Type B pancreatic cell (in vitro differentiated cells): ENCODE results near the gene MYO6. TPM values are rescaled to one million over a fixed set of nuclear protein-coding genes. Genes with fewer than 3 reads are reported as not detected.

Source experiments
- DNase-seq: peaks from one replicate; pipeline ENCODE4 v3.0.0; 2021; ENCODE audit warnings: mixed read lengths; ENCODE audit not compliant: unreplicated experiment; ENCODE audit errors: extremely low spot score
- H3K27ac Mint-ChIP-seq: 2 replicates; pipeline ENCODE4 v1.8.0; 2021; ENCODE audit warnings: mild to moderate bottlenecking, mixed read lengths
- H3K27me3 Mint-ChIP-seq: 2 replicates; pipeline ENCODE4 v1.8.0; 2021; ENCODE audit warnings: mixed read lengths
- H3K36me3 Mint-ChIP-seq: 2 replicates; pipeline ENCODE4 v1.8.0; 2021; ENCODE audit warnings: mixed read lengths
- H3K4me1 Mint-ChIP-seq: one replicate; pipeline ENCODE4 v1.8.0; 2021; ENCODE audit warnings: mixed read lengths; ENCODE audit not compliant: unreplicated experiment
- H3K4me3 Mint-ChIP-seq: 2 replicates; pipeline ENCODE4 v1.8.0; 2021; ENCODE audit warnings: mild to moderate bottlenecking, mixed read lengths
- H3K9me3 Mint-ChIP-seq: 2 replicates; pipeline ENCODE4 v1.8.0; 2021; ENCODE audit warnings: mixed read lengths
- CTCF ChIP-seq: fragments of 200-600 bp; sonication (generic); conservative IDR thresholded peaks from 2 replicates; pipeline ENCODE4 v1.5.0; 2021; ENCODE audit warnings: antibody characterized with exemption, mild to moderate bottlenecking
- total RNA-seq: library from RNA; stranded (reverse); gene quantifications from 2 replicates; pipeline ENCODE4 v1.2.1, GENCODE V29; 2021; ENCODE audit warnings: low replicate concordance

MYO6 gene
- total RNA-seq, 1 donor from 2014 or later = 46.7 TPM

DNA sequence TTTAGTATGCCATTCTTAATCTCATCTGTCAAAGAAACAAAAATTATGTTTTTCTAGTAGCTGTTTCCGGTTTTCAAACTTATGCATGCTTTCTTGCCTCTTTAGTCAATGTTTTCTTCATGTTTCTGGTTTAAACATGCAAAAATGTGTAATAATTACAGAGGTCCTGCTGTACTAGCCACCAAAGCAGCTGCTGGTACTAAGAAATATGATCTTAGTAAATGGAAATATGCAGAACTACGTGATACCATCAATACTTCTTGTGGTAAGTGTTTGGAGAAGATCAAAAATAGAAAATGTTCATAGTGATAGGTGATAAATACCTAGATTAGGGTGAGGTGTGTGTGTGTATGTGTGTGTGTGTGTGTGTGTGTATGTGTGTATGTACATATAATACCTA, 158.4 kb downstream of the MYO6 start:
- H3K27ac Mint-ChIP-seq = no peak overlapping the region
- TF ChIP-seq CTCF = no peak
- peaks cover 5% of the 10 kb centered on the region for H3K36me3 Mint-ChIP-seq
- H3K9me3 Mint-ChIP-seq = no peaks in the 10 kb centered on the region
- DNase-seq = no peak
- H3K4me1 Mint-ChIP-seq = no peaks in the 10 kb centered on the region
- no peaks in the 10 kb centered on the region for H3K27me3 Mint-ChIP-seq
- no peak overlapping the region for H3K4me3 Mint-ChIP-seq

DNA sequence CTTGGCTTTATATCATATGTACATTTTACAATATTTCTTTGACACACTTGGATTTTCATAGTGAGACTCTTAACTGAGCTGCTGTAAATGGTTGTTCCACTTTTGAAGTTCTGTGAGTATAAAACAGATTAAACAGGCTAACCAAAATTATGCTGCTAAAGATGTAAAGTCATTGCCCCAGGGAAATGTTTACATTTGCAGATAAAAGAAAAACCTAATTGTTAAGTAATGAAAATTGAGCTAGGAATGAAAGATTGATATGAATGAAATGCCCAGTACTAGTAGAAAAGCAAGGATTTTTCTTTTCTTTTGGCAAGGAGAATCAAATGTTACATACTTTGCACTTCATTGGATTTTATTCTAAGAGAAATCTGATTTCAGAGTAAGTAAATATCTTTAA, 164.0 kb downstream of the MYO6 start:
- no peak for DNase-seq
- TF ChIP-seq CTCF = no peak
- Mint-ChIP-seq H3K36me3 (peaks cover 6% of the 10 kb centered on the region), H3K9me3 (no peaks in the 10 kb centered on the region), H3K27ac (no peak overlapping the region), H3K4me1 (no peaks in the 10 kb centered on the region), H3K27me3 (no peaks in the 10 kb centered on the region), H3K4me3 (no peak overlapping the region)

DNA sequence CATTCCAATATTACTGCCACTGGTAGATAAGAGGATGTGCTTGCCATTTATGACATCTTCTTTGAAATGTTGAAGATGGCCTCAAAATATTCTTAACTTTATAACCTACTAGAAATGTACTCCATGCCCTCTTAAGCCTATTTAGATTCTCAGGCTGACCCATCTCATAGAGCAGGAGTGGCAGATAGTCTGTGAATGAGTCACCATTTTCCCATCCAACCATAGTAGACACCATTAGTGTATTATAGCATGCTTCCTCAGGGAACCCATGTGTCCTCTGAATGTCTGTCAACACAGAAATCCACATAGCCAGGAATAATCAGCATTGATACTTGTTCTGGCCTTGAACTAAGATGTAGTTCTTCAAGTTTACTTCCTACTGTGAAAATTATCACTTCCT, 173.2 kb downstream of the MYO6 start:
- H3K27ac Mint-ChIP-seq = no peak overlapping the region
- H3K4me1 Mint-ChIP-seq = no peaks in the 10 kb centered on the region
- no peaks in the 10 kb centered on the region for H3K9me3 Mint-ChIP-seq
- peaks cover 17% of the 10 kb centered on the region for H3K36me3 Mint-ChIP-seq
- no peak for DNase-seq
- TF ChIP-seq CTCF = no peak
- no peak overlapping the region for H3K4me3 Mint-ChIP-seq
- H3K27me3 Mint-ChIP-seq = no peaks in the 10 kb centered on the region

DNA sequence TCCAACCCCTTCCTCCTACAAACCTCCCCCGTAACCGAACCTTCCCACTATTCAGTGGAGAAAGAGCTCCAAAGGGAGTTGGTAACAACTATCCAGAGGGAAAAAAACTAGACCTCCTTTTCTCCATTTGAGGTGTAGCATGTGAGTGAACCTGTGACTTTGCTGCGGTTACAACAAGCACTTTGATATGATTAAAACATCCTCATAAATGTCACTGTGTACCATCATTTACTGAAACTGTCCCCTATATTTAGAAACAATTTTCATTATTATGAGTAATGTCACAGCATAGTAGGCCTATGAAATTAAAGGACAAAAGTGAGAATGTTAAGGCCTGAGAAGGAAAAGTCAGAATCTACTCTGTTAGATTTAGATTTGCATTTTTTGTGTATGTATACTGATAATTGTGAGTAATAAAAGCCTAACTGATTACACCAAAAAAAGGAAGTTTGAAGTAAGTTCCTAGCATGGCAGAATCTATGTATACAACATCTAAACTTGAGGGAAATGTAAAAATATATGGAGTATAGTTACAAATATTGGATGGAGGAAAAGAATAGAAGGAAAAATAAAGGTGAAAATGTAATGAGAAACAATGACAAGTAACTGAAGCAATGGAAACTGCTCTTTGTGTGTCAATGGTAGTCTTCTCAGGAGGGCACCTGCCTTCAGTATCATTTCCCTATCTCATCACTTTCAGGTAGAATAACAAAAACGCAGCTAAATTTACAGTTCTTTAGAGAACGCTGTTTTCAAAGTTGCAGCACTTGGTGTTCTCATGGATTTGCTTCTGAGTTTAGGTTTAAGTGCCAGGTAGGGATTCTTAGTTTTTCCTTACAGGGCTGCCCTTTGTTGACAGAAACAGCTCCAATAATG, 177.5 kb downstream of the MYO6 start:
- H3K27ac Mint-ChIP-seq = no peak overlapping the region
- H3K27me3 Mint-ChIP-seq = no peaks in the 10 kb centered on the region
- H3K36me3 Mint-ChIP-seq = peaks cover 6% of the 10 kb centered on the region
- no peak overlapping the region for H3K4me3 Mint-ChIP-seq
- H3K4me1 Mint-ChIP-seq = no peaks in the 10 kb centered on the region
- no peak for TF ChIP-seq CTCF
- H3K9me3 Mint-ChIP-seq = no peaks in the 10 kb centered on the region
- no peak for DNase-seq

DNA sequence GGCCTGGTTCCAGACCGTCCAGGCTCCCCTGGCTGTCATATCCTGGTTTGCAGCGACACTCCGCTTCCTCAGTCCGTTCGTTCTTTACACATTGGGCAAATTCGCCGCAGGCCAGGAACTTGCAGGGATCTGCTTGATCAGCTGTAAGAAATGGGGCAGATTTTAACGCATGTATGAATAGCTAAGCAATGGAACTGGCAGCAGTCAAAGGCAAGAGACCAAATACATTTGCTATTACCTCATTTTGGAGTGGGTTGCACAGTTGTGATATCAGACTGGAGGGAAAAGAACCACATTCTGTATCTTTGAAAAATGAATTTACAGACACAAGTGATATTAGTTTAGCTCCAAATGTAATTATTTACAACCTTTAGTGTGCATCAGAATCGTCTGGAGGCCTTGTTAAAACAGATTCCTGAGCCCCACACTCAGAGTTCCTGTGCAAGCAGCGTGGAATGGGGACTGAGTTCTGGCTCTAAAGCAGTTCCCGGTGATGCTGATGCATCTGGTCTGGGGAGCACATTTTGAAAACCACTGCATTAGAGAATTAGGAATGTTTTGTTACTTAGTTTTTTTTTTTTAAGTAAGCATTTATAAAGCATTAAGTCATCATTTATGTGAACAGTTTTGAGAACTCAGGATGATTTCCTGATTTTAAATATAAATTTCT, 182.1 kb downstream of the MYO6 start:
- no peaks in the 10 kb centered on the region for H3K36me3 Mint-ChIP-seq
- no peak for DNase-seq
- H3K27me3 Mint-ChIP-seq = peaks cover 8% of the 10 kb centered on the region
- no peak overlapping the region for H3K27ac Mint-ChIP-seq
- H3K4me3 Mint-ChIP-seq = no peak overlapping the region
- peaks cover 7% of the 10 kb centered on the region for H3K4me1 Mint-ChIP-seq
- no peak for TF ChIP-seq CTCF
- H3K9me3 Mint-ChIP-seq = no peaks in the 10 kb centered on the region
